IMR-90 (cell line): Measurements from ENCODE around the gene GALNT17.

Experiments used
- BHLHE40 ChIP-seq: fragments of 150-350 bp; IDR thresholded peaks from 2 replicates; pipeline ENCODE4 v1.6.1; 2016; ENCODE audit warnings: mild to moderate bottlenecking, low read depth, low read length
- CEBPB ChIP-seq: IDR thresholded peaks from 2 replicates; pipeline ENCODE4 v1.6.1; 2012; ENCODE audit warnings: low read depth, low read length, improper control_type of control experiment
- CTCF ChIP-seq: conservative IDR thresholded peaks from 2 replicates; pipeline ENCODE4 v1.5.1; 2012; ENCODE audit warnings: mild to moderate bottlenecking, low read depth, low read length, improper control_type of control experiment
- ELK1 ChIP-seq: fragments of 150-350 bp; IDR thresholded peaks from 2 replicates; pipeline ENCODE4 v1.6.1; 2016; ENCODE audit warnings: low read depth, mild to moderate bottlenecking, low read length, moderate library complexity, borderline replicate concordance
- FOS ChIP-seq: fragments of 150-350 bp; IDR thresholded peaks from 2 replicates; pipeline ENCODE4 v1.6.1; 2016; ENCODE audit warnings: low read depth, low read length
- MAZ ChIP-seq: IDR thresholded peaks from 2 replicates; pipeline ENCODE4 v1.6.1; 2012; ENCODE audit warnings: low read depth, mild to moderate bottlenecking, low read length, improper control_type of control experiment, moderate library complexity, borderline replicate concordance
- MXI1 ChIP-seq: IDR thresholded peaks from 2 replicates; pipeline ENCODE4 v1.6.1; 2012; ENCODE audit warnings: low read depth, mild to moderate bottlenecking, low read length, moderate library complexity, borderline replicate concordance
- POLR2A ChIP-seq: IDR thresholded peaks from 2 replicates; pipeline ENCODE4 v1.6.1; 2012; ENCODE audit warnings: mild to moderate bottlenecking, low read depth, low read length
- RAD21 ChIP-seq: IDR thresholded peaks from 2 replicates; pipeline ENCODE4 v1.6.1; 2012; ENCODE audit warnings: low read length, improper control_type of control experiment
- RCOR1 ChIP-seq: IDR thresholded peaks from 2 replicates; pipeline ENCODE4 v1.6.1; 2012; ENCODE audit warnings: mild to moderate bottlenecking, low read length, improper control_type of control experiment; ENCODE audit not compliant: insufficient replicate concordance
- RFX5 ChIP-seq: IDR thresholded peaks from 2 replicates; pipeline ENCODE4 v1.8.0; 2012; ENCODE audit warnings: low read depth, mild to moderate bottlenecking, low read length, moderate library complexity
- SMC3 ChIP-seq: fragments of 150-350 bp; IDR thresholded peaks from 2 replicates; pipeline ENCODE4 v1.6.1; 2016; ENCODE audit warnings: low read depth, mild to moderate bottlenecking, antibody characterized with exemption, low read length, moderate library complexity
- USF2 ChIP-seq: fragments of 150-350 bp; IDR thresholded peaks from 2 replicates; pipeline ENCODE4 v1.6.1; 2017; ENCODE audit warnings: mild to moderate bottlenecking, antibody characterized with exemption, low read length, low read depth

DNA sequence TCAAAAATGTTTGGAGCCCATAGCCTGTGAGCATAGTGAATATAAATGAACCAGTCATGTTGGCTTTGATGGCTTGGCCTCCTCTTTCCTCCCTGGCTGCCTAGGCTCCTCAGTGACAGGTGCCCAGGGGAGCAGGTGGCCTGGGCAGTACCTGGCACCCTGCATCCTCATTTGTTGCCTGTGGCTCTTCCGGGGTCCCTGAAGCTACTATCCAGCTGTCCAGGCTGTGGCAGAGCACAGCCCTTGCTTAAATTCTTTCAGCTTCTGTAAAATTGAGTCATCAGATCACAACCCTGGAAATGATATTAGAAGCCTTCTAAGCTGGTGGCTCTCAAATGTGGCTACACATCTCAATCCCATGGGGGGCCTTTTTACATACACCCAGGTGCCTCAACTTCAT is 525.4 kb downstream of the GALNT17 start:
- TF ChIP-seq CTCF (no peak), RCOR1 (no peak), POLR2A (no peak), SMC3 (no peak), MXI1 (no peak), MAZ (no peak), RFX5 (no peak), CEBPB (no peak), RAD21 (no peak), BHLHE40 (no peak), FOS (no peak), USF2 (no peak), ELK1 (no peak)
